ENCODE measurements around the gene CPNE9. TPM values are rescaled to one million over a fixed set of nuclear protein-coding genes. Genes with fewer than 3 reads are reported as not detected.

Gene CPNE9
- total RNA-seq, 4 donors from 2014 or later, result not detected

GRCh38 chr3:9715136-9715535 is 11.5 kb downstream of the CPNE9 start:
- no peak for DNase-seq (ENCODE audit: low spot score)
- ATAC-seq (ENCODE audit: low FRiP score), result peak; percentile 38
- TF ChIP-seq CTCF (IDR thresholded peaks at IDR 0.05), result no peak

- DNase-seq (ENCODE audit: low spot score), result peak; percentile 65
- peak in 1 of 3 donors; percentile 65 for TF ChIP-seq CTCF (IDR thresholded peaks at IDR 0.05)
These were observed 12.3 kb downstream of the CPNE9 start for GRCh38 chr3:9715764-9716437.

GRCh38 chr3:9716801-9717555 is 13.3 kb downstream of the CPNE9 start:
- DNase-seq (ENCODE audit: low spot score) (no peak), ATAC-seq (ENCODE audit: low FRiP score) (no peak)
- no peak for TF ChIP-seq CTCF (IDR thresholded peaks at IDR 0.05)

More at GRCh38 chr3:9715764-9716437, 12.3 kb downstream of the CPNE9 start:
- peak; percentile 98 for ATAC-seq (ENCODE audit: low FRiP score)

- no peak for TF ChIP-seq CTCF (IDR thresholded peaks at IDR 0.05)
These were observed 13.9 kb downstream of the CPNE9 start for GRCh38 chr3:9717563-9717962.

GRCh38 chr3:9718118-9718517 is 14.5 kb downstream of the CPNE9 start:
- ATAC-seq (ENCODE audit: low FRiP score), result no peak
- no peak for TF ChIP-seq CTCF (IDR thresholded peaks at IDR 0.05)
- no peak for DNase-seq (ENCODE audit: low spot score)

More at GRCh38 chr3:9717563-9717962, 13.9 kb downstream of the CPNE9 start:
- ATAC-seq (ENCODE audit: low FRiP score) (no peak), DNase-seq (ENCODE audit: low spot score) (no peak)

GRCh38 chr3:9721015-9721699 is 17.5 kb downstream of the CPNE9 start:
- DNase-seq (ENCODE audit: low spot score) (no peak), ATAC-seq (ENCODE audit: low FRiP score) (no peak)
- no peak for TF ChIP-seq CTCF (IDR thresholded peaks at IDR 0.05)

Measured in omental fat pad (tissue), 4 donors.